NCI-H2081 (cell line): ENCODE measurements around the gene ZSWIM3.

Source experiments
- DNase-seq, 2 experiments: peaks; one replicate each; lab custom pipeline; 2025; lab: John Stamatoyannopoulos, UW

The ZSWIM3 gene

GRCh38 chr20:45909817-45910669, 52.6 kb downstream of the ZSWIM3 start:
- no peak for DNase-seq

GRCh38 chr20:45910670-45911485, 53.5 kb downstream of the ZSWIM3 start:
- peak; percentile 49 to 66 for DNase-seq

- DNase-seq: no peak
These were observed 54.3 kb downstream of the ZSWIM3 start, which contains the start of gene PLTP for GRCh38 chr20:45911486-45912343. PLTP (minus strand) TSS chr20:45912155; CDS start chr20:45911452, 703 bp downstream.

DNA sequence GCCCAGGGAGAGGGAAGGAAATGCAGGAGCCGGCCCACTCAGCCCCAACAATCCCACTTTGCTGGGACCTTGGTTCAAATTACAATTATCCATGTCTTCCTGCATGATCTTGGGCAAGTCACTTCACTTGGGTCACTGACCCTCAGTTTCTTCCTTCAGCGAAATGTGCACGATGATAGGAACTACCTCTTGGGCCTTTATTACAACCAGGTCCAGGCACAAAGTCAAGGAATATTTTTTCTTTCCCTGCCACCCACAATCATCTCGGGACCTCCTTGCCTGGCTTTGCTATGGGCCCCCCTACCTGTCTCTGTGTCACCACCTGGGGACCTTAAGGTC, 54.9 kb downstream of the ZSWIM3 start:
- no peak for DNase-seq

- DNase-seq: no peak
These were observed 55.7 kb downstream of the ZSWIM3 start for GRCh38 chr20:45913116-45913515.

- DNase-seq: no peak
These were observed 60.4 kb downstream of the ZSWIM3 start for GRCh38 chr20:45917790-45918141.

DNA sequence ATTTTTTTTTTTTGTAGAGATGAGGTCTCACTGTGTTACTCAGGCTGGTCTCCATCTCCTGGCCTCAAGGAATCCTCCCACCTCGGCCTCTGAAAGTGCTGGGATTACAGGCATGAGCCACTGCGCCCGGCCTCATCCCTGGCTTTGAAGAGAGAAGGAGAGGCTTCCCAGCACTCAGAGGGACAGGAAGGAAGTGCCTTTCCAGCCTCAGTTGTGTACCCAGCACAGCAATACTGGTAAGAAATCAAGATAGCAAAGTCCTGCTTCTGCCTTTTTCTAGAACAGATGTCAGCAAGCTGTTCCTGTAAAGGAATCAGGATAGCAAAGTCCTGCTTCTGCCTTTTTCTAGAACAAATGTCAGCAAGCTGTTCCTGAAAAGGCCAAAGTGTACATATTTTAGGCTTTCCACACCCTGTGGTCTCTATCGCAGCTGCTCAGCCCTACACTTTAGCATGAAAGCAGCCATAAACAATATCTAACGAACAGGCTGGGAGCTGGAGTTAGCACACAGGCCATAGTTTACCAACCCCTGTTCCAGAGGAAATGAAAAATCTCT, 60.8 kb downstream of the ZSWIM3 start:
- DNase-seq: no peak

DNA sequence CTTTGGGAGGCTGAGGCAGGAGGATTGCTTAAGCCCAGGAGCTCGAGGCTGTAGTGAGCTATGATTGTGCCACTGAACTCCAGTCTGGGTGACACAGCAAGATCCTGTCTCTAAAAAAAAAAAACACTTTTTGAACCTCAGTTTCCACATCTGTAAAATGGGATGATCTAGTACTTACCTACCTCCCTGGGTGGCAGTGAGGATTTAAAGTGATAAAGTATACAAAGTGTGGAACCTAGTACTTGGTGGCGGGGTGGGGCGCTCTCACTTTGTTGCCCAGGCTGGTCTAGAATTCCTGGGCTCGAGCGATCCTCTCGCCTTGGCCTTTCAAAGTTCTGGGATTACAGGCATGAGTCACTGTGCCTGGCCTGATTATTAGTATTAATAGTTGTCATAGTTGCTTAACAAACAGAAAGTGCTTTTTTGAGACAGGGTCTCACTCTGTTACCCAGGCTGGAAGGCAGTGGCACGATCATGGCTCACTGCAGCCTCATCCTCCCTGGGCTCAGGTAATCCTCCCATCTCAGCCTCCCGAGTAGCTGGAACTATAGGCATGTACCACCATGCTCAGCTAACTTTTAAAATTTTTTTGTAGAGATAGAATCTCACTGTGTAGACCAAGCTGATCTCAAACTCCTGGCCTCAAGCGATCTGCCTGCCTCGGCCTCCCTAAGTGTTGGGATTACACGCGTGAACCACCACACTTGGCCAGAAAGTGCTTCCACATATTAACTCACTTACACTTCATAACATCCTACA, 61.5 kb downstream of the ZSWIM3 start:
- no peak for DNase-seq

GRCh38 chr20:45919542-45920399, 62.4 kb downstream of the ZSWIM3 start:
- no peak for DNase-seq

GRCh38 chr20:45920462-45921336, 63.3 kb downstream of the ZSWIM3 start:
- DNase-seq: no peak

DNA sequence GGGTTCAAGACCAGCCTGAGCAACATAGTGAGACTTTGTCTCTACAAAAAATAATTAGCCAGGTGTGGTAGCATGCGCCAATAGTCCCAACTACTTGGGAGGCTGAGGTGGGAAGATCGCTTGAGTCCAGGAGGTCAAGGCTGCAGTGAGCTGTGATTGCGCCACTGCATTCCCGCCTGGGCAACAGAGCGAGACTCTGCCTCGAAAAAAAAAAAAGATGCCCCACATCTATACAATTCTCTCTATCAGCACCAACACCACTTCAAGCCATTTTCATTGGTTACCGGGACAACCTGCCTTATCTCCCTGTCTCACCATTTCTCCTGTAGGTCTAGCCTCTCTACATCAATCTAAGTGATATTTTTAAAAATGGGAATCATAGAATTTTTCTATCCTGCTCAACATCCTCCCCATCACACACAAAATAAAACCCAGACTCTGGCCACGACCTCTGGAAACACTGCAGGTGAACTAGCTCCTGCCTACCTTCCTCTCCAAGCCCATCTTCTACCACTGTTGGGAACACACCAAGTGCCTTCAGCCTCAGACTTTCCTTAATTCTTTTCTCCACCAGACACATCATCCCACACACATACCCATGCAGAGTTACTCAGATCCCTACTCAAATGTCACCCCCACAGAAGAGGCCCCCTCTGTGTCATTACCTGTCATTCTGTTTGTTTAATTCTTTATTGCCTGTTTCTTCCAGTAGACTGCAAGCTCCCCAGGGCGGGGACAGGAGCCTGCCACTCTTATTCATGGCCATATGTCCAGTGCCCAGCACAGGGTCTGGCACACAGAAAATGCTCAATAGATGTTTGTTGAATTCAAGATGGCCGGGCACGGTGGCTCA, 64.1 kb downstream of the ZSWIM3 start:
- no peak for DNase-seq

DNA sequence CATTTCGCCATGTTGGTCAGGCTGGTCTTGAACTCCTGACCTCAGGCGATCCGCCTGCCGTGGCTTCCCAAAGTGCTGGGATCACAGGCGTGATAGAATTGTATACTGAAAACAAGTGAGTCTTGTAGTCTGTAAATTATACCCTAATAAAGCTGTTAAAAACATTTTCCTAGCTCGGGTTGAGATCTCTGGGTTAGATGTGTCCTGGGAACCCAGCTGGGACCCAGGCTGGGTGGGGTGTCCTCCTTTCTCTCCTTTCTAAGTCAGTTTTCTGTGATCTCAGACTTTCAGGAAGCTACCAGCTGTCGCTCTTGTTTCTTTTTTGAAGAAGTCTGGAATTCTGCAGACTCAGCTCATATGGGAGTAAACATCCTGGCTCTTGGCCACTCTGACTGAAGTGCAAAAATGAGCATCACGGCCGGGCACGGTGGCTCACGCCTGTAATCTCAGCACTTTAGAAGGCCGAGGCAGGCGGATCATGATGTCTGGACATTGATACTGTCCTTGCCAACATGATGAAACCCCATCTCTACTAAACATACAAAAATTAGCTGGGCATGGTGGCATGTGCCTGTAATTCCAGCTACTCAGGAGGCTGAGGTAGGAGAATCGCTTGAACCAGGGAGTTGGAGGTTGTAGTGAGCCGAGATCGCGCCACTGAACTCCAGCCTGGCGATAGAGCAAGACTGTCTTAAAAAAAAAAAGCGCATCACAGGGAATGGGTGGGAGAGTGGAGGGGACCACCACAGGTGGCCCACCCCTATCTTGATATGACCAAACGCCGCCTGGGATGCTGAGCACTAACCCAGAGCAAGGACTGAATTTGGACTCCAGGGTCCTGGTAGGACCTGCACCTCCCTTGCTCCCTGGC, 67.2 kb downstream of the ZSWIM3 start:
- DNase-seq: no peak

DNA sequence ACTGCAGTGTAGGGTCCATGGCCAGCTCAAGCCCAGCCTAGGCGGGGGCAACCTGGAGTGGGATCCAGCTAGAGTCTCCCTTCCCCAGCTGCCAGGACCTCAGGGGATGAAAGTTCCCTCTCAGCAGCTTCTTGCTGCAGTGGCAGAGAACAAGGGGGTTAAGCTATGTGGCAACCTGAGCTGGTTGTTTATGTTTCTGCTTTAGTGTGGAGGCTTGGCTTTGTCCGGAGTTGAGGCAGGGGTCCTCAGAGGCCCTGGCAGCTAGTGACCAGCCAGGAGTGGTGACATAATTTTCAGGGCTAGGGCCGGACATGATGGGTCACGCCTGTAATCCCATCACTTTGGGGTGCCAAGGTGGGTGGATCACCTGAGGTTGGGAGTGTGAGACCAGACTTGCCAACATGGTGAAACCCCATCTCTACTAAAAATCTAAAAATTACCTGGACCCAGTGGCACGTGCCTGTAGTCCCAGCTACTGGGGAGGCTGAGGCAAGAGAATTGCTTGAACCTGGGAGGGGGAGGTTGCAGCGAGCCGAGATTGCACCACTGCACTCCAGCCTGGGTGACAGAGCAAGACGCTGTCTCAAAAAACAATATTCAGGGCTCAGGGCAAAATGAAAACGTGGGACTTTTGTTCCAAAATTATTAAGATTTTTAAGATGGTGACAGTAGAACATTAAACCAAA, 68.5 kb downstream of the ZSWIM3 start:
- no peak for DNase-seq

DNA sequence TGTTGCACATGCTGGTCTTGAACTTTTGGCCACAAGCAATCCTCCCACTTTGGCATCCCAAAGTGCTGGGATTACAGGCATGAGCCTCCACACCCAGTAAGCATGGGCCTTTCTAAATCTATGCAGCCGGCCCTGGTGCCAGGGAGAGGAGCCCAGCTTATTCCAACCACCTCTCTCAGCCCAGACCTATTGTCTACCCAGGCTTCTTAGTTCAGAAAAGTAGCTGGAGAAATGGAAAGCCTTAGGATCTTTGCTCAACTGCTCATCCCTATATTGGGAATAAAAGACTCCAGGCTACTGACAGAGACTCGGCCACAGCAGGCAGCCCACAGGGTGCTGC, 69.3 kb downstream of the ZSWIM3 start:
- DNase-seq: no peak

GRCh38 chr20:45927071-45927878, 69.9 kb downstream of the ZSWIM3 start:
- no peak for DNase-seq
